ENCODE measurements around the gene LRRC61. TPM values are rescaled to one million over a fixed set of nuclear protein-coding genes. Genes with fewer than 3 reads are reported as not detected.
A peak's percentile ranks its signal among the peaks of the same experiment; 100 is the strongest.

LRRC61 gene
- total RNA-seq, 4 donors from 2014 or later = 9.9 to 46.1 (median 37.9) TPM

GRCh38 chr7:150371996-150372270 is 48.8 kb downstream of the LRRC61 start:
- Histone ChIP-seq H3K27ac (no peak overlapping the region), H3K27me3 (no peaks in the 10 kb centered on the region), H3K4me1 (peaks cover 20 to 38% of the 10 kb centered on the region in 2 donors), H3K36me3 (peaks cover 17 to 19% of the 10 kb centered on the region in 2 donors), H3K4me3 (replicated peaks in 1 of 3) (no peak overlapping the region), H3K9me3 (no peaks in the 10 kb centered on the region)
- 93 to 95% methylated on average over 26 to 27 of the region's 30 CpGs for WGBS, 2 donors
- intact Hi-C loops (cut with DNase I) = loop anchor here (5.0 kb wide), 1 partner anchor 35 kb away; a partner anchor contains a TSS
- no peak for DNase-seq
- no peak for TF ChIP-seq CTCF (IDR thresholded peaks at IDR 0.05)
- no peak for TF ChIP-seq POLR2A (IDR thresholded peaks at IDR 0.05)

GRCh38 chr7:150372271-150373048 is 49.3 kb downstream of the LRRC61 start:
- intact Hi-C loops (cut with DNase I) = loop anchor here (5.0 kb wide), 1 partner anchor 35 kb away; a partner anchor contains a TSS
- TF ChIP-seq CTCF (IDR thresholded peaks at IDR 0.05) (no peak), POLR2A (IDR thresholded peaks at IDR 0.05) (no peak)
- H3K9me3 ChIP-seq = no peaks in the 10 kb centered on the region
- H3K27me3 ChIP-seq = no peaks in the 10 kb centered on the region
- DNase-seq = no peak
- peaks cover 17 to 19% of the 10 kb centered on the region in 2 donors for H3K36me3 ChIP-seq
- H3K27ac ChIP-seq = peak overlapping the region in 1 of 3 donors; percentile 8
- peaks cover 20 to 36% of the 10 kb centered on the region in 2 donors for H3K4me1 ChIP-seq
- 86 to 89% methylated on average over 34 to 57 of the region's 79 CpGs for WGBS, 2 donors
- H3K4me3 ChIP-seq (replicated peaks in 1 of 3) = no peak overlapping the region

GRCh38 chr7:150373049-150373801 is 50.1 kb downstream of the LRRC61 start:
- Histone ChIP-seq H3K4me1 (peaks cover 20 to 34% of the 10 kb centered on the region in 2 donors), H3K9me3 (no peaks in the 10 kb centered on the region), H3K27me3 (no peaks in the 10 kb centered on the region), H3K27ac (peak overlapping the region in 1 of 3 donors; percentile 8), H3K4me3 (replicated peaks in 1 of 3) (no peak overlapping the region), H3K36me3 (peaks cover 17 to 19% of the 10 kb centered on the region in 2 donors)
- intact Hi-C loops (cut with DNase I) = loop anchor here (5.0 kb wide), 1 partner anchor 34 kb away; a partner anchor contains a TSS
- peak; percentile 89 to 92 for DNase-seq
- 56 to 59% methylated on average over 21 of the region's 21 CpGs for WGBS, 2 donors
- TF ChIP-seq POLR2A (IDR thresholded peaks at IDR 0.05) = no peak
- TF ChIP-seq CTCF (IDR thresholded peaks at IDR 0.05) = no peak

GRCh38 chr7:150374026-150374425 is 50.9 kb downstream of the LRRC61 start:
- no peak for TF ChIP-seq POLR2A (IDR thresholded peaks at IDR 0.05)
- no peak for TF ChIP-seq CTCF (IDR thresholded peaks at IDR 0.05)
- 89 to 95% methylated on average over 3 to 4 of the region's 4 CpGs for WGBS, 2 donors
- peaks cover 20 to 38% of the 10 kb centered on the region in 2 donors for H3K4me1 ChIP-seq
- no peaks in the 10 kb centered on the region for H3K9me3 ChIP-seq
- H3K4me3 ChIP-seq (replicated peaks in 1 of 3) = no peak overlapping the region
- H3K27me3 ChIP-seq = no peaks in the 10 kb centered on the region
- H3K36me3 ChIP-seq = peaks cover 17 to 19% of the 10 kb centered on the region in 2 donors
- intact Hi-C loops (cut with DNase I) = loop anchor here (5.0 kb wide), 1 partner anchor 33 kb away; a partner anchor contains a TSS
- no peak for DNase-seq
- H3K27ac ChIP-seq = peak overlapping the region in 1 of 3 donors; percentile 8

All from thyroid gland (tissue), 4 donors.